Endothelial cell (in vitro differentiated cells): ENCODE data around the gene TCERG1. TPM values are rescaled to one million over a fixed set of nuclear protein-coding genes. Genes with fewer than 3 reads are reported as not detected.

Experiments
- DNase-seq: peaks from one replicate; pipeline ENCODE4 v3.0.0; 2021; ENCODE audit warnings: low spot score
- H3K27ac Mint-ChIP-seq: one replicate; pipeline ENCODE4 v1.8.0; 2021; ENCODE audit warnings: mixed read lengths, inconsistent platforms; ENCODE audit not compliant: unreplicated experiment
- H3K27me3 Mint-ChIP-seq: one replicate; pipeline ENCODE4 v1.8.0; 2021; ENCODE audit warnings: mild to moderate bottlenecking, moderate library complexity, mixed read lengths, inconsistent platforms; ENCODE audit not compliant: unreplicated experiment
- H3K36me3 Mint-ChIP-seq: one replicate; pipeline ENCODE4 v1.8.0; 2021; ENCODE audit warnings: mild to moderate bottlenecking, low read depth, mixed read lengths, inconsistent platforms; ENCODE audit not compliant: unreplicated experiment
- H3K4me1 Mint-ChIP-seq: one replicate; pipeline ENCODE4 v1.8.0; 2021; ENCODE audit warnings: mild to moderate bottlenecking, mixed read lengths, inconsistent platforms; ENCODE audit not compliant: unreplicated experiment
- H3K4me3 Mint-ChIP-seq: one replicate; pipeline ENCODE4 v1.8.0; 2021; ENCODE audit warnings: mild to moderate bottlenecking, mixed read lengths, inconsistent platforms; ENCODE audit not compliant: unreplicated experiment
- H3K9me3 Mint-ChIP-seq: one replicate; pipeline ENCODE4 v1.8.0; 2021; ENCODE audit warnings: mixed read lengths, inconsistent platforms; ENCODE audit not compliant: unreplicated experiment
- CTCF ChIP-seq: fragments of 200-600 bp; sonication (generic); IDR thresholded peaks from one replicate; pipeline ENCODE4 v1.5.0; 2021; ENCODE audit warnings: antibody characterized with exemption; ENCODE audit not compliant: unreplicated experiment
- total RNA-seq: library from RNA; stranded (reverse); fragmentation: NEBNext Ultra II Directional; extraction: Animal tissue kit (Norgen Biotek cat#: 25700); gene quantifications from one replicate; pipeline ENCODE4 v1.2.1, GENCODE V29; 2021; ENCODE audit not compliant: unreplicated experiment

TCERG1 gene
- total RNA-seq, 1 donor from 2014 or later: 71.6 TPM

- Mint-ChIP-seq H3K9me3 (no peaks in the 10 kb centered on the region), H3K4me1 (no peaks in the 10 kb centered on the region), H3K27ac (no peak overlapping the region), H3K36me3 (no peaks in the 10 kb centered on the region), H3K27me3 (no peaks in the 10 kb centered on the region), H3K4me3 (no peak overlapping the region)
- TF ChIP-seq CTCF: no peak
- DNase-seq: no peak
Measured at GRCh38 chr5:146527785-146528184, 80.7 kb downstream of the TCERG1 start.

GRCh38 chr5:146528236-146528635 lies 81.1 kb downstream of the TCERG1 start:
- DNase-seq: no peak
- Mint-ChIP-seq H3K4me3 (no peak overlapping the region), H3K4me1 (no peaks in the 10 kb centered on the region), H3K9me3 (no peaks in the 10 kb centered on the region), H3K27me3 (no peaks in the 10 kb centered on the region), H3K27ac (no peak overlapping the region), H3K36me3 (no peaks in the 10 kb centered on the region)
- TF ChIP-seq CTCF: no peak

DNA sequence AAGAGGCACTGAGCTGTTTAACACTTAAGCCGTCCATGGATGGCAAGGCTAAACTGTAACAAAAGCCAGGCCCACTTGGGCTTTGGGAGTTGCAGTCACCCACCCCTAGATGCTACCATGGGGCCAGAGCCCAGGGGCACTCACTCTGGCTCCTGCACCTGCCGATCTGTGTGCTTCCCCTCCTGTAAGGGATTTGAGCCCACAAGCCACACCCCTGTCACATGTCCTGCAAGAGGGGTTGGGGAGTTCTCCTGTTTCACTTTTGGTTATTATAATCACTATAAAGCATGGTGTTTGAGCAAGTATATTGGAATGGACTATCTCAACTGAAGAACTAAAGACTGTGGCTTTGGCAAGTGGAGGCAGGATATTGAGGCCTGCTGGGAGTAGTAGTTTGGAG lies 82.9 kb downstream of the TCERG1 start:
- no peak for DNase-seq
- Mint-ChIP-seq H3K27ac (no peak overlapping the region), H3K4me3 (no peak overlapping the region), H3K36me3 (no peaks in the 10 kb centered on the region), H3K9me3 (no peaks in the 10 kb centered on the region), H3K4me1 (no peaks in the 10 kb centered on the region), H3K27me3 (no peaks in the 10 kb centered on the region)
- TF ChIP-seq CTCF: no peak

DNA sequence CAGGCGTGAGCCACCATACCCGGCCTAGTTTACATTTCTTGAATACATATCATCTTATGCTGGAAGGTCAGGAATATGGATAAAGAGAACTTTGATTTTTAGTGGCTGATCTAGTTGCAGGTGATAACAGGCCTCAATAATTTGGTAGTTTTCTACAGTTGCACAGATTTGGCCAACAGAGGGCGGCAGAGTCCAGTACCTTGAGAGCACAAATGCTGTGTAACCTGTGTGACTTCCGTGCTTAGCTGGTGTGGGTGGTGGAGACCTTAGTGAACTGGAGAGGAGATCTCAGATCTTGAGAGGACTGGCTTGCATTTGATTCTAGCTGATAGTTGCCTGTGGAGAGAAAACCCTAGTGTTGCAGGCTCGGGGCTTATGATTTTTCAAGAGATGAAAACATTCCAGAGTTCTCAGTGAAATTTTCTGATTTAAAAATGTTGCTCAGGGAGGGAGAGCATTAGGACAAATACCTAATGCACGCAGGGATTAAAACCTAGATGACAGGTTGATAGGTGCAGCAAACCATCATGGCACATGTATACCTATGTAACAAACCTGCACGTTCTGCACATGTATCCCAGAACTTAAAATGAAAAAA lies 86.2 kb downstream of the TCERG1 start:
- H3K4me3 Mint-ChIP-seq: no peak overlapping the region
- H3K4me1 Mint-ChIP-seq: no peaks in the 10 kb centered on the region
- H3K36me3 Mint-ChIP-seq: no peaks in the 10 kb centered on the region
- TF ChIP-seq CTCF: peak; percentile 76
- DNase-seq: peak; percentile 81
- H3K9me3 Mint-ChIP-seq: no peaks in the 10 kb centered on the region
- H3K27me3 Mint-ChIP-seq: no peaks in the 10 kb centered on the region
- H3K27ac Mint-ChIP-seq: no peak overlapping the region

- no peaks in the 10 kb centered on the region for H3K27me3 Mint-ChIP-seq
- no peak for DNase-seq
- no peaks in the 10 kb centered on the region for H3K36me3 Mint-ChIP-seq
- no peak for TF ChIP-seq CTCF
- H3K4me3 Mint-ChIP-seq: no peak overlapping the region
- H3K4me1 Mint-ChIP-seq: no peaks in the 10 kb centered on the region
- no peaks in the 10 kb centered on the region for H3K9me3 Mint-ChIP-seq
- H3K27ac Mint-ChIP-seq: no peak overlapping the region
Measured at GRCh38 chr5:146533882-146534281, 86.7 kb downstream of the TCERG1 start.
